HCT116 (cell line): Measurements from ENCODE around the gene CWC15. TPM values are rescaled to one million over a fixed set of nuclear protein-coding genes. Genes with fewer than 3 reads are reported as not detected.

Experiments
- ATAC-seq: fragments of 200-7000 bp; cut with Tn5 transposase; 2 replicates; pipeline ENCODE4 v1.9.1; 2020; ENCODE audit warnings: mild to moderate bottlenecking, moderate library complexity
- BruUV-seq: library from RNA; stranded (reverse); fragments of 400-500 nt; replicated peaks from 2 replicates; lab custom pipeline; 2021; lab: Mats Ljungman, UMichigan
- CTCF ChIA-PET: fragments of 300-600 bp; sonication (Branson Sonifier 250); formaldehyde crosslinking; loops from one replicate; lab custom pipeline; 2021; ENCODE audit warnings: antibody characterized with exemption; lab: Charles Lee
- POLR2A ChIA-PET: fragments of 300-600, 350-600 bp; sonication (Branson Sonifier 250); formaldehyde crosslinking; loops from one replicate; lab custom pipeline; 2021; ENCODE audit warnings: antibody characterized with exemption; lab: Charles Lee
- RAD21 ChIA-PET, 2 experiments: fragments of 300-600 bp; sonication (Branson Sonifier 250); formaldehyde crosslinking; loops; one replicate each; lab custom pipeline; 2023; ENCODE audit warnings: low total read pairs in 2 of 2; ENCODE audit not compliant: uncharacterized antibody in 2 of 2, unreplicated experiment in 2 of 2, low non-redundant PET in 1 of 2; lab: Charles Lee
- DNase-seq: peaks from one replicate; pipeline ENCODE4 v3.0.0-alpha.2; 2010; ENCODE audit warnings: low read depth, low spot score
- H2AFZ ChIP-seq: fragments of 200-600 bp; shearing (Covaris generic), sonication (generic); 2 replicates; pipeline ENCODE4 v1.6.1; 2017; ENCODE audit warnings: low read depth, mixed run types, mixed read lengths, antibody characterized with exemption, low read length; ENCODE audit not compliant: poor library complexity, severe bottlenecking
- H3K27ac ChIP-seq: 2 replicates; pipeline ENCODE4 v1.5.1; 2012; ENCODE audit warnings: low read depth, low read length
- H3K27me3 ChIP-seq: fragments of 200-600 bp; sonication (generic); 2 replicates; pipeline ENCODE4 v1.6.1; 2016; ENCODE audit warnings: mixed run types, low read length, mixed read lengths; ENCODE audit not compliant: insufficient read depth
- H3K36me3 ChIP-seq, 2 experiments: fragments of 200-500 bp in 1 of 2; fragments of 200-600 bp in 1 of 2; sonication (Bioruptor generic) in 1 of 2; sonication (generic) in 1 of 2; 2 replicates each; pipeline versions ENCODE4 v1.5.1 to v1.6.1; 2014 to 2016; ENCODE audit warnings: low read length in 2 of 2, inconsistent platforms in 1 of 2, mixed read lengths in 1 of 2, mixed run types in 1 of 2; ENCODE audit not compliant: insufficient read depth in 2 of 2, control insufficient read depth in 1 of 2
- H3K4me1 ChIP-seq, 2 experiments: fragments of 200-600 bp in 1 of 2; sonication (generic) in 1 of 2; 2 replicates each; pipeline versions ENCODE4 v1.5.1 to v1.6.1; 2012 to 2017; ENCODE audit warnings: low read length in 2 of 2, inconsistent platforms in 1 of 2, mild to moderate bottlenecking in 1 of 2, mixed read lengths in 1 of 2, mixed run types in 1 of 2, moderate library complexity in 1 of 2; ENCODE audit not compliant: insufficient read depth in 2 of 2, control insufficient read depth in 1 of 2
- H3K4me2 ChIP-seq: fragments of 200-600 bp; sonication (generic); 2 replicates; pipeline ENCODE4 v1.6.1; 2017; ENCODE audit warnings: mixed run types, low read length, mixed read lengths
- H3K4me3 ChIP-seq, 2 experiments: fragments of 200-600 bp in 1 of 2; sonication (generic) in 1 of 2; replicated peaks in 1 of 2; 2 replicates each; pipeline ENCODE4 v1.5.1; 2011 to 2016; ENCODE audit warnings: low read length in 2 of 2, control low read depth in 1 of 2, low read depth in 1 of 2, mild to moderate bottlenecking in 1 of 2, mixed read lengths in 1 of 2, mixed run types in 1 of 2
- H3K79me2 ChIP-seq: fragments of 200-600 bp; sonication (generic); 2 replicates; pipeline ENCODE4 v1.6.1; 2017; ENCODE audit warnings: mild to moderate bottlenecking, mixed run types, low read length, moderate library complexity, mixed read lengths; ENCODE audit not compliant: insufficient read depth
- H3K9ac ChIP-seq: fragments of 200-600 bp; sonication (generic); 2 replicates; pipeline ENCODE4 v1.6.1; 2016; ENCODE audit warnings: low read length, mixed read lengths
- H3K9me2 ChIP-seq: fragments of 200-600 bp; sonication (generic), shearing (Covaris generic); 2 replicates; pipeline ENCODE4 v1.6.1; 2017; ENCODE audit warnings: mixed run types, mild to moderate bottlenecking, moderate library complexity; ENCODE audit not compliant: insufficient read depth
- H3K9me3 ChIP-seq, 2 experiments: fragments of 200-500 bp in 1 of 2; fragments of 200-600 bp in 1 of 2; sonication (Bioruptor generic) in 1 of 2; sonication (generic) in 1 of 2; 2 replicates each; pipeline ENCODE4 v1.6.1; 2014 to 2017; ENCODE audit warnings: low read length in 2 of 2, mixed read lengths in 2 of 2, inconsistent platforms in 1 of 2, low read depth in 1 of 2, mild to moderate bottlenecking in 1 of 2, mixed run types in 1 of 2, moderate library complexity in 1 of 2; ENCODE audit not compliant: control insufficient read depth in 1 of 2, insufficient read depth in 1 of 2
- H4K20me1 ChIP-seq: fragments of 200-600 bp; sonication (generic), shearing (Covaris generic); 2 replicates; pipeline ENCODE4 v1.6.1; 2017; ENCODE audit warnings: mixed run types, mild to moderate bottlenecking, moderate library complexity; ENCODE audit not compliant: insufficient read depth
- CBX3 ChIP-seq: IDR thresholded peaks from 2 replicates; pipeline ENCODE4 v1.6.1; 2012; ENCODE audit warnings: low read depth
- CEBPB ChIP-seq: IDR thresholded peaks from 2 replicates; pipeline ENCODE4 v1.6.1; 2012; ENCODE audit warnings: low read depth
- EGR1 ChIP-seq: IDR thresholded peaks from 2 replicates; pipeline ENCODE4 v1.6.1; 2012; ENCODE audit warnings: low read depth
- ELF1 ChIP-seq: IDR thresholded peaks from 2 replicates; pipeline ENCODE4 v1.6.1; 2012; ENCODE audit warnings: low read depth, borderline replicate concordance
- EZH2 ChIP-seq: fragments of 200-600 bp; sonication (generic); IDR thresholded peaks from 2 replicates; pipeline ENCODE4 v1.6.1; 2017; ENCODE audit warnings: antibody characterized with exemption, mixed run types
- FOSL1 ChIP-seq: IDR thresholded peaks from 2 replicates; pipeline ENCODE4 v1.6.1; 2012; ENCODE audit warnings: low read depth
- JUND ChIP-seq: IDR thresholded peaks from 2 replicates; pipeline ENCODE4 v1.6.1; 2012
- POLR2A ChIP-seq: IDR thresholded peaks from 2 replicates; pipeline ENCODE4 v1.7.0; 2011; ENCODE audit warnings: borderline replicate concordance; ENCODE audit not compliant: insufficient read depth, insufficient read length; ENCODE audit errors: extremely low read depth
- POLR2AphosphoS5 ChIP-seq: IDR thresholded peaks from 2 replicates; pipeline ENCODE4 v1.6.1; 2011; ENCODE audit warnings: mild to moderate bottlenecking, low read depth, low read length, moderate library complexity
- RAD21 ChIP-seq: IDR thresholded peaks from 2 replicates; pipeline ENCODE4 v1.6.1; 2012; ENCODE audit warnings: low read depth, mild to moderate bottlenecking
- SIN3A ChIP-seq: IDR thresholded peaks from 2 replicates; pipeline ENCODE4 v1.6.1; 2012; ENCODE audit warnings: low read depth
- SRF ChIP-seq: IDR thresholded peaks from 2 replicates; pipeline ENCODE4 v1.6.1; 2012; ENCODE audit warnings: low read depth
- TCF7L2 ChIP-seq: IDR thresholded peaks from 2 replicates; pipeline ENCODE4 v1.7.0; 2011; ENCODE audit warnings: borderline replicate concordance, inconsistent platforms; ENCODE audit not compliant: insufficient read depth, insufficient read length; ENCODE audit errors: extremely low read depth
- YY1 ChIP-seq: IDR thresholded peaks from 2 replicates; pipeline ENCODE4 v1.6.1; 2011; ENCODE audit warnings: low read length, low read depth, moderate library complexity, mild to moderate bottlenecking; ENCODE audit not compliant: insufficient replicate concordance; ENCODE audit errors: extremely low read depth
- ZFX ChIP-seq: fragments of 450-650 bp; IDR thresholded peaks from 2 replicates; pipeline ENCODE4 v1.6.1; 2017
- ZNF274 ChIP-seq: fragments of 200-500 bp; sonication (Bioruptor generic); IDR thresholded peaks from 2 replicates; pipeline ENCODE4 v1.6.1; 2014; ENCODE audit warnings: mild to moderate bottlenecking, low read depth, low read length, inconsistent platforms
- intact Hi-C: fragments of 100-400 bp; cut with micrococcal nuclease; formaldehyde crosslinking; loops from 2 replicates; pipeline ENCODE4 v1.10.0; 2022
- total RNA-seq: library from RNA; stranded (reverse); gene quantifications from one replicate; pipeline ENCODE4 v1.2.1, GENCODE V29; 2021; ENCODE audit not compliant: unreplicated experiment
- TF ChIP-seq, protein P1 (sequence below), 3 experiments: fragments of 200-600 bp in 1 of 3; sonication (generic) in 1 of 3; IDR thresholded peaks in 2 of 3; conservative IDR thresholded peaks in 1 of 3; 2 replicates each; pipeline ENCODE4 v1.5.1; 2012 to 2017; ENCODE audit warnings: low read depth in 2 of 3, low read length in 2 of 3, antibody characterized with exemption in 1 of 3, borderline replicate concordance in 1 of 3, control low read depth in 1 of 3, mild to moderate bottlenecking in 1 of 3, mixed read lengths in 1 of 3, mixed run types in 1 of 3, moderate library complexity in 1 of 3; ENCODE audit not compliant: insufficient read depth in 1 of 3
- TF ChIP-seq, protein P2 (sequence below): IDR thresholded peaks from 2 replicates; pipeline ENCODE4 v1.6.1; 2012; ENCODE audit warnings: low read depth
- TF ChIP-seq, protein P3 (sequence below): IDR thresholded peaks from 2 replicates; pipeline ENCODE4 v1.6.1; 2012

CWC15 gene
- total RNA-seq, 1 experiment from 2014 or later: 47.6 TPM

DNA sequence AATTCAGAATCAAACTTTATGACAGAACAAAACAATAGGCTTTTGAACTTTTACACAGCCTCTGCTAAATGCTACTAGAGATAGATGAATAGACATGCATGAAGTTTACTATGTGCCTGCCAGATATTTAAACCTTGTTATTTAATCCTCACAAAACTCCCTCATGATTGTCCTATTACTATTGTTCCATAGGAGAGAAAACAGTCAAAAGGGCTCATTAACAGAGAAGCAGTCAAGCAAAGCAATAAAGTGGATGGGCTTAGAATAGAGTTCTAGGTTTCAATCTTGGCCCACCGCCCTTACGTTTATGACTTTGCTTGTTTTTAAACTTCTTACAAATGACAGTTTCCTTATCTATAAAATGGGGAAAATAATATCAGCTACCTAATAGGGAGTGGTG, 12.9 kb downstream of the CWC15 start:
- Histone ChIP-seq H3K4me1 (no peaks in the 10 kb centered on the region), H3K27ac (no peak overlapping the region), H3K9me2 (no peaks in the 10 kb centered on the region), H3K9ac (no peak overlapping the region), H3K4me3 (no peak overlapping the region), H2AFZ (no peak overlapping the region), H3K9me3 (no peaks in the 10 kb centered on the region), H4K20me1 (no peaks in the 10 kb centered on the region), H3K4me2 (no peak overlapping the region), H3K36me3 (peaks cover 32 to 37% of the 10 kb centered on the region in 2 experiments), H3K79me2 (peaks cover 3% of the 10 kb centered on the region; the same call in 1 of the 2 replicates), H3K27me3 (no peaks in the 10 kb centered on the region)
- DNase-seq: no peak
- ChIA-PET RAD21 (no interaction called here), POLR2A (no interaction called here), CTCF (interaction anchor here (1.3 kb wide), 1 partner anchor 8 kb away, joined by 6 read pairs; no protein-coding TSS in a partner anchor)
- no peak for ATAC-seq
- TF ChIP-seq ELF1 (no peak), RAD21 (no peak), CBX3 (no peak), ZNF274 (no peak), ZFX (no peak), SRF (no peak), POLR2A (no peak), JUND (no peak), TCF7L2 (no peak), EGR1 (no peak), FOSL1 (no peak), CEBPB (no peak), EZH2 (no peak), YY1 (no peak), SIN3A (no peak), POLR2AphosphoS5 (no peak)
- TF ChIP-seq, protein P1, sequence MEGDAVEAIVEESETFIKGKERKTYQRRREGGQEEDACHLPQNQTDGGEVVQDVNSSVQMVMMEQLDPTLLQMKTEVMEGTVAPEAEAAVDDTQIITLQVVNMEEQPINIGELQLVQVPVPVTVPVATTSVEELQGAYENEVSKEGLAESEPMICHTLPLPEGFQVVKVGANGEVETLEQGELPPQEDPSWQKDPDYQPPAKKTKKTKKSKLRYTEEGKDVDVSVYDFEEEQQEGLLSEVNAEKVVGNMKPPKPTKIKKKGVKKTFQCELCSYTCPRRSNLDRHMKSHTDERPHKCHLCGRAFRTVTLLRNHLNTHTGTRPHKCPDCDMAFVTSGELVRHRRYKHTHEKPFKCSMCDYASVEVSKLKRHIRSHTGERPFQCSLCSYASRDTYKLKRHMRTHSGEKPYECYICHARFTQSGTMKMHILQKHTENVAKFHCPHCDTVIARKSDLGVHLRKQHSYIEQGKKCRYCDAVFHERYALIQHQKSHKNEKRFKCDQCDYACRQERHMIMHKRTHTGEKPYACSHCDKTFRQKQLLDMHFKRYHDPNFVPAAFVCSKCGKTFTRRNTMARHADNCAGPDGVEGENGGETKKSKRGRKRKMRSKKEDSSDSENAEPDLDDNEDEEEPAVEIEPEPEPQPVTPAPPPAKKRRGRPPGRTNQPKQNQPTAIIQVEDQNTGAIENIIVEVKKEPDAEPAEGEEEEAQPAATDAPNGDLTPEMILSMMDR (IDR thresholded peaks at IDR 0.05 in 2 of 3, conservative IDR thresholded peaks at IDR 0.05 in 1 of 3; ENCODE audit: borderline replicate concordance in 1 of 3, insufficient read depth in 1 of 3, low read depth in 2 of 3, low read length in 2 of 3): no peak
- TF ChIP-seq, protein P2, sequence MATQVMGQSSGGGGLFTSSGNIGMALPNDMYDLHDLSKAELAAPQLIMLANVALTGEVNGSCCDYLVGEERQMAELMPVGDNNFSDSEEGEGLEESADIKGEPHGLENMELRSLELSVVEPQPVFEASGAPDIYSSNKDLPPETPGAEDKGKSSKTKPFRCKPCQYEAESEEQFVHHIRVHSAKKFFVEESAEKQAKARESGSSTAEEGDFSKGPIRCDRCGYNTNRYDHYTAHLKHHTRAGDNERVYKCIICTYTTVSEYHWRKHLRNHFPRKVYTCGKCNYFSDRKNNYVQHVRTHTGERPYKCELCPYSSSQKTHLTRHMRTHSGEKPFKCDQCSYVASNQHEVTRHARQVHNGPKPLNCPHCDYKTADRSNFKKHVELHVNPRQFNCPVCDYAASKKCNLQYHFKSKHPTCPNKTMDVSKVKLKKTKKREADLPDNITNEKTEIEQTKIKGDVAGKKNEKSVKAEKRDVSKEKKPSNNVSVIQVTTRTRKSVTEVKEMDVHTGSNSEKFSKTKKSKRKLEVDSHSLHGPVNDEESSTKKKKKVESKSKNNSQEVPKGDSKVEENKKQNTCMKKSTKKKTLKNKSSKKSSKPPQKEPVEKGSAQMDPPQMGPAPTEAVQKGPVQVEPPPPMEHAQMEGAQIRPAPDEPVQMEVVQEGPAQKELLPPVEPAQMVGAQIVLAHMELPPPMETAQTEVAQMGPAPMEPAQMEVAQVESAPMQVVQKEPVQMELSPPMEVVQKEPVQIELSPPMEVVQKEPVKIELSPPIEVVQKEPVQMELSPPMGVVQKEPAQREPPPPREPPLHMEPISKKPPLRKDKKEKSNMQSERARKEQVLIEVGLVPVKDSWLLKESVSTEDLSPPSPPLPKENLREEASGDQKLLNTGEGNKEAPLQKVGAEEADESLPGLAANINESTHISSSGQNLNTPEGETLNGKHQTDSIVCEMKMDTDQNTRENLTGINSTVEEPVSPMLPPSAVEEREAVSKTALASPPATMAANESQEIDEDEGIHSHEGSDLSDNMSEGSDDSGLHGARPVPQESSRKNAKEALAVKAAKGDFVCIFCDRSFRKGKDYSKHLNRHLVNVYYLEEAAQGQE: no peak
- TF ChIP-seq, protein P3, sequence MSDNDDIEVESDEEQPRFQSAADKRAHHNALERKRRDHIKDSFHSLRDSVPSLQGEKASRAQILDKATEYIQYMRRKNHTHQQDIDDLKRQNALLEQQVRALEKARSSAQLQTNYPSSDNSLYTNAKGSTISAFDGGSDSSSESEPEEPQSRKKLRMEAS: no peak
- intact Hi-C loops: loop anchor here (10.0 kb wide), 1 partner anchor 824 kb away; the partner anchor contains the start of gene FAM76B
- BruUV-seq: no TSS peak
